Measurements from ENCODE around the gene EPHB3. TPM values are rescaled to one million over a fixed set of nuclear protein-coding genes. Genes with fewer than 3 reads are reported as not detected.

Gene EPHB3
- total and polyA plus RNA-seq, 8 donors = 2.9 to 33.3 (median 22.7) TPM

DNA sequence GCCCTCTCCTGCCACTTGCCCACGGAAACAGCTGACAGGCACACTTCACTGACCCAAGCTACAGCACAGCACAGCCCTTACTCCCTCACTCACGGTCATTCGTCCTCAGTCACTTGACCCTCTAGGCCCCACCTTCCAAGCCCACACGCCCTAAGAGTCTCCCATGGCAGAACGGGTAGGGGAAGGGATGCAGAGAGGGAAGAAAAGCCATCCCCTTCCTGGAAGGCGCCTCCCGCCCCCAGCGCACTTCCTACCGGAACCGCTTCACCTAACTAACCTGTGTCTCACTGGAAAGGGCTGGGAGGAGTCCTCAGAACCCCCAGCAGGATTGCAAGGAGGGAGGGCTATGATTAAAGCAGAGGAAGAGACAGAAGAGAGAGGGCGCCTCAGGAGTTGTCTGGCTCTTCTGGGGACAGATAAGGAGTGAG lies 22.9 kb downstream of the EPHB3 start:
- H3K4me3 ChIP-seq = peak overlapping the region in 2 of 4 donors; percentile 51 to 55
- 52 to 67% (median 55%) methylated on average over 11 of the region's 11 CpGs for WGBS, 5 donors

DNA sequence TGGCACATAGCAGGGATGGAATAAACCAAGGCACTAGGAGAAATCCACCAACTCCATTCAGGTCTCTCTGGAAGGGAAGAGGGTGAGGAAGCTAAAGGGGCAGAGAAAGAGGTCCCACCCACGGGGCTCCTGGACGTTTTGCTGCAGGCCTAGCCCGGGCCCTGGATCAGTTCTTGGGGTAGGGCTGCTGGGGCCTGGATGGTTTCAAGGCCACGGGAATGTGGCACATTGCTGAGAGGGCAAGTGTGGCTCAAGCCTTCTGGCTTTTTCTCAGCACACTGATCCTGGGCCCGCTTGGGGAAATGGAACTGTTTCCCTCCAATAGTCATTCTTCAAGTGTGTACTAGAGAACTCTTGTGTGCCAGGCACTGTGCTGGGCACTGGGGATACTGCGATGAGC lies 24.0 kb downstream of the EPHB3 start:
- Histone ChIP-seq H3K27me3 (peaks cover 0 to 15% (median 0%) of the 10 kb centered on the region in 3 donors), H3K9me3 (no peaks in the 10 kb centered on the region), H3K36me3 (peaks cover 10 to 20% (median 15%) of the 10 kb centered on the region in 4 donors), H3K27ac (no peak overlapping the region), H3K4me1 (peaks cover 4 to 43% (median 26%) of the 10 kb centered on the region in 4 donors), H3K4me3 (no peak overlapping the region)
- DNase-seq = no peak
- no peak for TF ChIP-seq POLR2AphosphoS5 (IDR thresholded peaks at IDR 0.05)
- no peak for TF ChIP-seq POLR2A (IDR thresholded peaks at IDR 0.05)
- TF ChIP-seq, protein P1, sequence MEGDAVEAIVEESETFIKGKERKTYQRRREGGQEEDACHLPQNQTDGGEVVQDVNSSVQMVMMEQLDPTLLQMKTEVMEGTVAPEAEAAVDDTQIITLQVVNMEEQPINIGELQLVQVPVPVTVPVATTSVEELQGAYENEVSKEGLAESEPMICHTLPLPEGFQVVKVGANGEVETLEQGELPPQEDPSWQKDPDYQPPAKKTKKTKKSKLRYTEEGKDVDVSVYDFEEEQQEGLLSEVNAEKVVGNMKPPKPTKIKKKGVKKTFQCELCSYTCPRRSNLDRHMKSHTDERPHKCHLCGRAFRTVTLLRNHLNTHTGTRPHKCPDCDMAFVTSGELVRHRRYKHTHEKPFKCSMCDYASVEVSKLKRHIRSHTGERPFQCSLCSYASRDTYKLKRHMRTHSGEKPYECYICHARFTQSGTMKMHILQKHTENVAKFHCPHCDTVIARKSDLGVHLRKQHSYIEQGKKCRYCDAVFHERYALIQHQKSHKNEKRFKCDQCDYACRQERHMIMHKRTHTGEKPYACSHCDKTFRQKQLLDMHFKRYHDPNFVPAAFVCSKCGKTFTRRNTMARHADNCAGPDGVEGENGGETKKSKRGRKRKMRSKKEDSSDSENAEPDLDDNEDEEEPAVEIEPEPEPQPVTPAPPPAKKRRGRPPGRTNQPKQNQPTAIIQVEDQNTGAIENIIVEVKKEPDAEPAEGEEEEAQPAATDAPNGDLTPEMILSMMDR (IDR thresholded peaks at IDR 0.05) = no peak
- TF ChIP-seq EP300 (IDR thresholded peaks at IDR 0.05) = no peak
- intact Hi-C loops (cut with DNase I; ENCODE audit: low total_unique reads) = no loop called here
- 54 to 78% (median 60%) methylated on average over 6 of the region's 6 CpGs for WGBS, 5 donors

More for the DNA sequence above, 22.9 kb downstream of the EPHB3 start:
- intact Hi-C loops (cut with DNase I; ENCODE audit: low total_unique reads) = no loop called here
- no peaks in the 10 kb centered on the region for H3K9me3 ChIP-seq
- H3K4me1 ChIP-seq = peaks cover 4 to 44% (median 26%) of the 10 kb centered on the region in 4 donors
- no peak for TF ChIP-seq EP300 (IDR thresholded peaks at IDR 0.05)
- TF ChIP-seq POLR2AphosphoS5 (IDR thresholded peaks at IDR 0.05) = no peak
- TF ChIP-seq POLR2A (IDR thresholded peaks at IDR 0.05) = no peak
- no peak for DNase-seq
- H3K27me3 ChIP-seq = peaks cover 0 to 15% (median 0%) of the 10 kb centered on the region in 3 donors
- peaks cover 20 to 30% (median 25%) of the 10 kb centered on the region in 4 donors for H3K36me3 ChIP-seq
- H3K27ac ChIP-seq = peak overlapping the region in 3 of 5 donors; percentile 50 to 83 (median 73)

DNA sequence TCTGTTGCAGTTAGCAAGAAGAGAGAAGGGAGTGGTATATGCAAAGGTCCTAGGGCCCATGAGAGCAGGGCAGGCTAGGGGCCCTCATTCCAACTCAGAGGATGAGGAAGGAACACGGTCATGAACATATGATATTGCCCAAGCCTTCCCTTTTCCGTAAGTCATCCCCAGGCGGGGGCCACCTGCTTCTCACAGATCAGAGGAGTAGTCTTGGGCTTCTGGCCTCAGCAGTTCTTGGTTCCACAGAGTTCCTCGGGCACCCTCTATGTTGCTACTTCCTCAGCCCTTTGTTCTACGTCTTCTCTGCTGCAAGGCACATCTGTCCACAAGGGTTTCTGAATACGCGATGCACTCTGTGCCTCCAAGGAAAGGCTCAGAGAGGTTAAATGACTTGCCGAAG lies 25.3 kb downstream of the EPHB3 start:
- WGBS, 5 donors = 69 to 84% (median 79%) methylated on average over 8 of the region's 8 CpGs
- Histone ChIP-seq H3K4me3 (no peak overlapping the region), H3K9me3 (no peaks in the 10 kb centered on the region), H3K4me1 (peaks cover 2 to 35% (median 24%) of the 10 kb centered on the region in 4 donors), H3K27ac (no peak overlapping the region), H3K27me3 (peaks cover 0 to 15% (median 0%) of the 10 kb centered on the region in 3 donors), H3K36me3 (peaks cover 0 to 7% (median 2%) of the 10 kb centered on the region in 4 donors)
- TF ChIP-seq, protein P1 (IDR thresholded peaks at IDR 0.05) = no peak
- TF ChIP-seq EP300 (IDR thresholded peaks at IDR 0.05) (no peak), POLR2A (IDR thresholded peaks at IDR 0.05) (no peak), POLR2AphosphoS5 (IDR thresholded peaks at IDR 0.05) (no peak)
- intact Hi-C loops (cut with DNase I; ENCODE audit: low total_unique reads) = no loop called here
- no peak for DNase-seq

DNA sequence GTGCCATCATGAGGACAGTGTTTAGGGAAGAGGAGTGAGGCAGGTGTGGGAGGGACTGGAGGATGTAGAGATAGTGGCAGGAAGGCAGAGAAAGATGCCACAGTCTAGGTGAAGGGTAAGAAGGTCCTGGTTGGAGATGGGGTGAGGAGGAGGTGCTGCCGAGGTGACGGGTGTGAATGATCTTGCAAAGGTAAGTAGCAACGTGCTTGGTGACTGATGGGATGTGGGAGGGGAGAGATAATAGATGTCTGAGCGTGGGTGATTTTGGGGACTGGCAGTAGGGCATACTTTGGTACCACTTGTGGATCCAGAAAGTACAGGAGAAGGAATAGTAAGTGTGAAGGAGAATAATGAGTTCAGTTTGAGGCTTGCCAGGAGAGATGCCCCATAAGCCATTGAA lies 27.2 kb downstream of the EPHB3 start:
- H3K27me3 ChIP-seq = peaks cover 0 to 5% (median 0%) of the 10 kb centered on the region in 3 donors
- WGBS, 5 donors = 77 to 92% (median 82%) methylated on average over 4 of the region's 4 CpGs
- no peak overlapping the region for H3K4me3 ChIP-seq
- no peak overlapping the region for H3K27ac ChIP-seq
- intact Hi-C loops (cut with DNase I; ENCODE audit: low total_unique reads) = no loop called here
- no peak for DNase-seq
- no peaks in the 10 kb centered on the region for H3K9me3 ChIP-seq
- no peak for TF ChIP-seq POLR2AphosphoS5 (IDR thresholded peaks at IDR 0.05)
- TF ChIP-seq, protein P1 (IDR thresholded peaks at IDR 0.05) = no peak
- TF ChIP-seq EP300 (IDR thresholded peaks at IDR 0.05) = no peak
- no peak for TF ChIP-seq POLR2A (IDR thresholded peaks at IDR 0.05)
- H3K4me1 ChIP-seq = peaks cover 0 to 35% (median 23%) of the 10 kb centered on the region in 4 donors
- H3K36me3 ChIP-seq = no peaks in the 10 kb centered on the region

DNA sequence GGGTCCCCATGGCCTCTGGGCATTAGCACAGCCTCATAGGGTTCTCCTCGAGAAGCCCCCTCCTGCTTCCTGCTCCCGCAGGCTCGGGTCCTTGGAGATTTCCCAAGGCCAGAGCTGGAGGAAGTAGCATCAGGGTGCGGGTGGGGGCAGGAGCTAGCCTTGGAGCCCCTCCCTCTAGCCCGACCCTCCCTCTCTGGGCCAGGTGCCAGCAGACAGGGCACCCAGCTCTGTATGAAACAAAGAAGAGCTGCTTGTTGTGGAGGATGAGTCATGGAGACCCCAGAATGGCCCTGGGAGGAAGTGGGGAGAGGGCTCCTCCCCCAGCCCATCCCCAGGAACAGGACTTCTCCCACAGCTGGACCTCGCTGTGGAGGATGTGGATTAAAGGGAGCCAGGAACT lies 29.2 kb downstream of the EPHB3 start:
- intact Hi-C loops (cut with DNase I; ENCODE audit: low total_unique reads) = no loop called here
- Histone ChIP-seq H3K36me3 (no peaks in the 10 kb centered on the region), H3K4me3 (no peak overlapping the region), H3K27me3 (no peaks in the 10 kb centered on the region), H3K4me1 (peaks cover 0 to 31% (median 17%) of the 10 kb centered on the region in 4 donors), H3K27ac (no peak overlapping the region), H3K9me3 (no peaks in the 10 kb centered on the region)
- DNase-seq = peak in 1 of 2 donors; percentile 85
- TF ChIP-seq EP300 (IDR thresholded peaks at IDR 0.05) (no peak), POLR2AphosphoS5 (IDR thresholded peaks at IDR 0.05) (no peak), POLR2A (IDR thresholded peaks at IDR 0.05) (no peak)
- TF ChIP-seq, protein P1 (IDR thresholded peaks at IDR 0.05) = no peak
- WGBS, 5 donors = 36 to 47% (median 41%) methylated on average over 5 to 6 of the region's 6 CpGs
